WTC11 (cell line): ENCODE results near the gene TRRAP. TPM values are rescaled to one million over a fixed set of nuclear protein-coding genes. Genes with fewer than 3 reads are reported as not detected.

Experiments used
- ATAC-seq: fragments of 200-7000 bp; cut with Tn5 transposase; 2 replicates; pipeline ENCODE4 v1.10.0; 2021; ENCODE audit warnings: mild to moderate bottlenecking, moderate library complexity
- CTCF ChIA-PET: fragments of 300-600 bp; sonication (Branson Sonifier 250); formaldehyde crosslinking; loops from one replicate; lab custom pipeline; 2021; ENCODE audit warnings: antibody characterized with exemption; lab: Charles Lee
- POLR2A ChIA-PET: fragments of 350-600 bp; sonication (Branson Sonifier 250); formaldehyde crosslinking; loops from one replicate; lab custom pipeline; 2021; ENCODE audit warnings: antibody characterized with exemption; lab: Charles Lee
- DNase-seq: peaks from one replicate; pipeline ENCODE4 v3.0.0; 2021; ENCODE audit warnings: low spot score
- H3K27ac Mint-ChIP-seq: 2 replicates; pipeline ENCODE4 v1.8.0; 2021; ENCODE audit warnings: mixed read lengths
- H3K27me3 Mint-ChIP-seq: 2 replicates; pipeline ENCODE4 v1.8.0; 2021; ENCODE audit warnings: low read depth, mild to moderate bottlenecking, moderate library complexity, mixed read lengths
- H3K36me3 Mint-ChIP-seq: 2 replicates; pipeline ENCODE4 v1.8.0; 2021; ENCODE audit warnings: mixed read lengths
- H3K4me1 Mint-ChIP-seq: 2 replicates; pipeline ENCODE4 v1.8.0; 2022; ENCODE audit warnings: mixed read lengths
- H3K4me3 Mint-ChIP-seq: 2 replicates; pipeline ENCODE4 v1.8.0; 2021; ENCODE audit warnings: mild to moderate bottlenecking, moderate library complexity, mixed read lengths
- H3K9me3 Mint-ChIP-seq: 2 replicates; pipeline ENCODE4 v1.8.0; 2021; ENCODE audit warnings: mixed read lengths
- CREB1 ChIP-seq: sonication (generic); formaldehyde crosslinking; IDR thresholded peaks from 2 replicates; pipeline ENCODE4 v1.8.0; 2023; ENCODE audit warnings: mild to moderate bottlenecking, missing genetic modification reagents
- CREM ChIP-seq: sonication (generic); formaldehyde crosslinking; IDR thresholded peaks from 2 replicates; pipeline ENCODE4 v1.8.1; 2022; ENCODE audit warnings: mild to moderate bottlenecking, missing genetic modification reagents, moderate library complexity
- ELF4 ChIP-seq: sonication (generic); formaldehyde crosslinking; IDR thresholded peaks from 2 replicates; pipeline ENCODE4 v1.8.1; 2022; ENCODE audit warnings: low read depth, mild to moderate bottlenecking, moderate library complexity, missing genetic modification reagents
- ESRRA ChIP-seq: sonication (generic); formaldehyde crosslinking; IDR thresholded peaks from 2 replicates; pipeline ENCODE4 v1.8.1; 2022; ENCODE audit warnings: mild to moderate bottlenecking, missing genetic modification reagents, borderline replicate concordance
- JUN ChIP-seq: sonication (generic); formaldehyde crosslinking; IDR thresholded peaks from 2 replicates; pipeline ENCODE4 v1.8.0; 2023; ENCODE audit warnings: mild to moderate bottlenecking, missing genetic modification reagents
- KAT7 ChIP-seq: sonication (generic); formaldehyde crosslinking; IDR thresholded peaks from 2 replicates; pipeline ENCODE4 v1.8.1; 2023; ENCODE audit warnings: missing genetic modification reagents, mild to moderate bottlenecking, borderline replicate concordance
- MYBL2 ChIP-seq: sonication (generic); formaldehyde crosslinking; IDR thresholded peaks from 2 replicates; pipeline ENCODE4 v1.8.1; 2023; ENCODE audit warnings: mild to moderate bottlenecking, moderate library complexity, missing genetic modification reagents
- OVOL2 ChIP-seq: fragments of 250-450 bp; sonication (Bioruptor Pico); IDR thresholded peaks from 2 replicates; pipeline ENCODE4 v1.9.0; 2021; ENCODE audit warnings: mild to moderate bottlenecking, borderline replicate concordance
- PRRX2 ChIP-seq: fragments of 250-450 bp; sonication (Bioruptor Pico); IDR thresholded peaks from 2 replicates; pipeline ENCODE4 v1.8.0; 2021; ENCODE audit warnings: mild to moderate bottlenecking
- SOX15 ChIP-seq: fragments of 250-450 bp; sonication (Bioruptor Pico); IDR thresholded peaks from 2 replicates; pipeline ENCODE4 v1.9.0; 2021; ENCODE audit warnings: mild to moderate bottlenecking
- SP1 ChIP-seq: sonication (generic); formaldehyde crosslinking; conservative IDR thresholded peaks from 2 replicates; pipeline ENCODE4 v1.8.1; 2022; ENCODE audit warnings: missing genetic modification reagents
- TCF7 ChIP-seq: sonication (generic); formaldehyde crosslinking; IDR thresholded peaks from 2 replicates; pipeline ENCODE4 v1.8.0; 2022; ENCODE audit warnings: mild to moderate bottlenecking, low read depth, missing genetic modification reagents, moderate library complexity
- TEAD4 ChIP-seq: sonication (generic); formaldehyde crosslinking; IDR thresholded peaks from 2 replicates; pipeline ENCODE4 v1.8.0; 2022; ENCODE audit warnings: mild to moderate bottlenecking, missing genetic modification reagents
- TP53 ChIP-seq: sonication (generic); formaldehyde crosslinking; IDR thresholded peaks from 2 replicates; pipeline ENCODE4 v1.8.1; 2023; ENCODE audit warnings: mild to moderate bottlenecking, missing genetic modification reagents
- ZNF121 ChIP-seq: sonication (generic); formaldehyde crosslinking; IDR thresholded peaks from 2 replicates; pipeline ENCODE4 v1.8.0; 2023; ENCODE audit warnings: missing genetic modification reagents
- ZNF138 ChIP-seq: sonication (generic); formaldehyde crosslinking; conservative IDR thresholded peaks from 2 replicates; pipeline ENCODE4 v1.8.1; 2022; ENCODE audit warnings: mild to moderate bottlenecking, moderate library complexity, missing genetic modification reagents
- ZNF219 ChIP-seq: sonication (generic); formaldehyde crosslinking; IDR thresholded peaks from 2 replicates; pipeline ENCODE4 v1.8.0; 2023; ENCODE audit warnings: missing genetic modification reagents, mild to moderate bottlenecking, borderline replicate concordance
- ZNF263 ChIP-seq: sonication (generic); formaldehyde crosslinking; IDR thresholded peaks from 2 replicates; pipeline ENCODE4 v1.8.1; 2022; ENCODE audit warnings: low read depth, mild to moderate bottlenecking, moderate library complexity, missing genetic modification reagents
- ZNF671 ChIP-seq: fragments of 250-450 bp; sonication (Bioruptor Pico); IDR thresholded peaks from 2 replicates; pipeline ENCODE4 v1.8.0; 2021; ENCODE audit warnings: mild to moderate bottlenecking
- total RNA-seq: library from RNA; stranded (reverse); gene quantifications from 3 replicates; pipeline ENCODE4 v1.2.3, GENCODE V29; 2021
- TF ChIP-seq, protein P1 (sequence below): sonication (generic); formaldehyde crosslinking; IDR thresholded peaks from 2 replicates; pipeline ENCODE4 v1.8.1; 2022; ENCODE audit warnings: low read depth, missing genetic modification reagents, borderline replicate concordance
- TF ChIP-seq, protein P2 (sequence below): sonication (generic); formaldehyde crosslinking; IDR thresholded peaks from 2 replicates; pipeline ENCODE4 v1.8.1; 2023; ENCODE audit warnings: mild to moderate bottlenecking, missing genetic modification reagents
- TF ChIP-seq, protein P3 (sequence below): sonication (generic); formaldehyde crosslinking; IDR thresholded peaks from 2 replicates; pipeline ENCODE4 v1.8.0; 2022; ENCODE audit warnings: mild to moderate bottlenecking, missing genetic modification reagents
- TF ChIP-seq, protein P4 (sequence below): fragments of 250-450 bp; sonication (Bioruptor Pico); conservative IDR thresholded peaks from 2 replicates; pipeline ENCODE4 v1.9.0; 2021; ENCODE audit warnings: mild to moderate bottlenecking
- TF ChIP-seq, protein P5 (sequence below): sonication (generic); formaldehyde crosslinking; IDR thresholded peaks from 2 replicates; pipeline ENCODE4 v1.8.1; 2022; ENCODE audit warnings: missing genetic modification reagents, borderline replicate concordance
- TF ChIP-seq, protein P6 (sequence below): fragments of 250-450 bp; sonication (Bioruptor Pico); IDR thresholded peaks from 2 replicates; pipeline ENCODE4 v2.1.2; 2022; ENCODE audit warnings: mild to moderate bottlenecking, moderate library complexity

The TRRAP gene
- total RNA-seq, 1 experiment from 2014 or later = 46.5 TPM

DNA sequence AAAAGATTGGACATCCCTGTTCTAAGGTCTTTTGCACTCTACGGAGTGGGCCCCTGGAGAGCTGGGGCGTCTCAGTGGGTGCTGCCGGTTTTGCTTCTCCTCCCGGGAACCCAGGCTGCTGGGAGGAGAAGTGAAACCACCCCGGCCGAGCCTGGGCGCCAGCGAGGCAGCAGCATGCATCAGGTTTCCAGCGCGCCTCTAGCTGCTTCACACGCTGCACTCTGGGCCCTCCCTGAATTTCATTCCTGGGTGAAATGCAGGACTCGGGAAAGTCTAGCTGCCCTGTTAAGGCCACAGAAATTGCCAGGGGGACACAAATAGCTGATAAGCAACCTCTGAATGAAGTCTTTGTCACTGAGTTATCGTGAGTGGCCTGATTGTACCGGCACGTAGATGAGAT lies 127.4 kb downstream of the TRRAP start (continued):
- TF ChIP-seq, protein P1, sequence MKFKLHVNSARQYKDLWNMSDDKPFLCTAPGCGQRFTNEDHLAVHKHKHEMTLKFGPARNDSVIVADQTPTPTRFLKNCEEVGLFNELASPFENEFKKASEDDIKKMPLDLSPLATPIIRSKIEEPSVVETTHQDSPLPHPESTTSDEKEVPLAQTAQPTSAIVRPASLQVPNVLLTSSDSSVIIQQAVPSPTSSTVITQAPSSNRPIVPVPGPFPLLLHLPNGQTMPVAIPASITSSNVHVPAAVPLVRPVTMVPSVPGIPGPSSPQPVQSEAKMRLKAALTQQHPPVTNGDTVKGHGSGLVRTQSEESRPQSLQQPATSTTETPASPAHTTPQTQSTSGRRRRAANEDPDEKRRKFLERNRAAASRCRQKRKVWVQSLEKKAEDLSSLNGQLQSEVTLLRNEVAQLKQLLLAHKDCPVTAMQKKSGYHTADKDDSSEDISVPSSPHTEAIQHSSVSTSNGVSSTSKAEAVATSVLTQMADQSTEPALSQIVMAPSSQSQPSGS (CRISPR knock-in tag) = no peak
- TF ChIP-seq ZNF219 (CRISPR knock-in tag) (no peak), PRRX2 (no peak), SP1 (CRISPR knock-in tag) (no peak), JUN (CRISPR knock-in tag) (no peak), TEAD4 (no peak)
- TF ChIP-seq, protein P2, sequence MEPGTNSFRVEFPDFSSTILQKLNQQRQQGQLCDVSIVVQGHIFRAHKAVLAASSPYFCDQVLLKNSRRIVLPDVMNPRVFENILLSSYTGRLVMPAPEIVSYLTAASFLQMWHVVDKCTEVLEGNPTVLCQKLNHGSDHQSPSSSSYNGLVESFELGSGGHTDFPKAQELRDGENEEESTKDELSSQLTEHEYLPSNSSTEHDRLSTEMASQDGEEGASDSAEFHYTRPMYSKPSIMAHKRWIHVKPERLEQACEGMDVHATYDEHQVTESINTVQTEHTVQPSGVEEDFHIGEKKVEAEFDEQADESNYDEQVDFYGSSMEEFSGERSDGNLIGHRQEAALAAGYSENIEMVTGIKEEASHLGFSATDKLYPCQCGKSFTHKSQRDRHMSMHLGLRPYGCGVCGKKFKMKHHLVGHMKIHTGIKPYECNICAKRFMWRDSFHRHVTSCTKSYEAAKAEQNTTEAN (CRISPR knock-in tag) = no peak

DNA sequence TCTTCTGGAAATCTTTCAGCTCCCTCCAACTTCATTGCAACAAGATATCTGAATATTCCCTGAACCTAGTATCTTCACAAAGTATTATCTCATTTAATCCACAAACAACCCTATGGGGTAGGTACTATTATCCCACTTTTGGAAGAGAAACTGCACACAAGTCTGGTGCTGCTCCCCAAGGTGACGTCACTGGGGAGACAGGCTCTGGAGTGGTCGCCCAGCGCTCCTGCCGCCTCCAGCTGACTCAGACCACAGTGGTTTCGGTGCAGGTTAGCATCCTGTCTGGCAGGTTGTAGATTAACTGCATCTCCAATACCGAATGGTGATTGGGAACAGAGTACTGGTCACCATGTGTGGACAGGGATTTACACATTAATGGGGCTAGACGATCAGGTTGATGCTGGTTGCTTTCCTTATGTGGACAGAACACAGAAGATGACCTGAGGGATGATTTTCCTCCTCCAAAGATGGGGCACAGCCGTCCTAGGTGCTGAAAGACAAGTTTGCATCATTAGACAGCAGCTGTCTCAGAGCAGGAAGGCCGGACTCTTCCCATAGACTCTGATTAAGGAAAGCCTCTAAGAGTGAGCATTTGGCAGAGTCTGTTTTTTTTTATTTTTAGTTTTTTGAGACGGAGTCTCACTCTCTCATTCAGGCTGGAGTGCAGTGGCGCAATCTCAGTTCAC lies 128.6 kb downstream of the TRRAP start:
- CTCF ChIA-PET = interaction anchor here (0.9 kb wide), 1 partner anchor 34 kb away, joined by 3 read pairs; no protein-coding TSS in a partner anchor
- no peak overlapping the region for H3K27ac Mint-ChIP-seq
- no peaks in the 10 kb centered on the region for H3K4me1 Mint-ChIP-seq

DNA sequence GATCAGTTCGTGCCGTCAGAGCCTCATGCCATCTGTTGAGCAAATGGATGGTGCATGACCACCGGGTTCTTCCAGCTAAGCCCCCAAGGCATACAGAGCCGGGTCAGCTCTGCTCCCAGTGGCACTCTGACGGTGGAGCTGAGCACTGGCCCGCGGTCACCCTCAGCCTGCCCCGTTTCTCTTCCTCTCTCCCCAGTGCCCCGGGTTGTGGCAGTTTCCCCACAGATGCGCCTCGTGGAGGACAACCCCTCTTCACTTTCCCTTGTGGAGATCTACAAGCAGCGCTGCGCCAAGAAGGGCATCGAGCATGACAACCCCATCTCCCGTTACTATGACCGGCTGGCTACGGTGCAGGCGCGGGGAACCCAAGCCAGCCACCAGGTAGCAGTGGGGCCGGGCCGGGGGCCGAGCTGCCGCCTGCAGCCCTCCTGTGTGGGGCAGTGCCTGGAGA lies 129.9 kb downstream of the TRRAP start:
- ChIA-PET CTCF (no interaction called here), POLR2A (no interaction called here)
- H3K4me1 Mint-ChIP-seq = no peaks in the 10 kb centered on the region
- no peaks in the 10 kb centered on the region for H3K9me3 Mint-ChIP-seq
- ATAC-seq (no peak), DNase-seq (no peak)
- H3K27ac Mint-ChIP-seq = no peak overlapping the region
- no peak overlapping the region for H3K4me3 Mint-ChIP-seq
- TF ChIP-seq CREM (no peak), ESRRA (no peak), PRRX2 (no peak), TCF7 (CRISPR knock-in tag) (no peak), SOX15 (CRISPR knock-in tag) (no peak), ZNF671 (CRISPR knock-in tag) (no peak), OVOL2 (no peak), ZNF121 (CRISPR knock-in tag) (no peak), ELF4 (CRISPR knock-in tag) (no peak), KAT7 (CRISPR knock-in tag) (no peak)
- TF ChIP-seq, protein P3, sequence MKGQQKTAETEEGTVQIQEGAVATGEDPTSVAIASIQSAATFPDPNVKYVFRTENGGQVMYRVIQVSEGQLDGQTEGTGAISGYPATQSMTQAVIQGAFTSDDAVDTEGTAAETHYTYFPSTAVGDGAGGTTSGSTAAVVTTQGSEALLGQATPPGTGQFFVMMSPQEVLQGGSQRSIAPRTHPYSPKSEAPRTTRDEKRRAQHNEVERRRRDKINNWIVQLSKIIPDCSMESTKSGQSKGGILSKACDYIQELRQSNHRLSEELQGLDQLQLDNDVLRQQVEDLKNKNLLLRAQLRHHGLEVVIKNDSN (CRISPR knock-in tag) = no peak
- TF ChIP-seq, protein P4, sequence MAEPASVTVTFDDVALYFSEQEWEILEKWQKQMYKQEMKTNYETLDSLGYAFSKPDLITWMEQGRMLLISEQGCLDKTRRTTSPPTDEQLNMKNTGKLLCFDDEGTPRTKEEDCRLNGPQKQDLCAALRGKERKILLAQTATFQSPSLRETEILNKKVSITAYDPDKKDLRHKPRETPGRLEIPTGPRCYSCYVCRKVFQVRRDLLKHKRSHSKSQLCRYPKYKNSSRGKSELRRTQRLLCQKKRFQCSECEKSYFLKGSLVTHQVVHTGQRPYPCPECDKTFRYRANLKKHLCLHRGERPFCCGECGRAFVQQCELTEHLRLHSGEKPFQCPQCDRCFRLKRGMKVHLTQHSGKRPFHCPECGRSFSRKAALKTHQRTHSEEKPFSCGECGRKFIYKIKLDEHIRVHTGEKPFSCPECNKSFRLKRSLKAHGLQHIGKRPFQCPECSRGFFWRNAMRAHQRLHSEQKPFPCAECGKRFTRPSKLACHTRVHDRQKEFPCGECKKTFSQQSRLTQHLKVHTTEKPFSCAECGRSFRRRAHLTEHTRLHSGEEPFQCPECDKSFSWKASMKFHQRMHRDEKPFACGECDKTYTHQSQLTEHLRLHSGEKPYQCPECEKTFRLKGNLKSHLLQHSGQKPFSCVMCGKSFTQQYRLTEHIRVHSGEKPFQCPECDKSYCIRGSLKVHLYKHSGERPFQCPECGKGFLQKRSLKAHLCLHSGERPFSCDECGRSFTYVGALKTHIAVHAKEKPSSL (CRISPR knock-in tag) = no peak
- no peaks in the 10 kb centered on the region for H3K27me3 Mint-ChIP-seq
- peaks cover 59% of the 10 kb centered on the region for H3K36me3 Mint-ChIP-seq

More for the DNA sequence above, 128.6 kb downstream of the TRRAP start:
- no peak for TF ChIP-seq MYBL2 (CRISPR knock-in tag)
- TF ChIP-seq SOX15 (CRISPR knock-in tag) = no peak
- TF ChIP-seq, protein P5, sequence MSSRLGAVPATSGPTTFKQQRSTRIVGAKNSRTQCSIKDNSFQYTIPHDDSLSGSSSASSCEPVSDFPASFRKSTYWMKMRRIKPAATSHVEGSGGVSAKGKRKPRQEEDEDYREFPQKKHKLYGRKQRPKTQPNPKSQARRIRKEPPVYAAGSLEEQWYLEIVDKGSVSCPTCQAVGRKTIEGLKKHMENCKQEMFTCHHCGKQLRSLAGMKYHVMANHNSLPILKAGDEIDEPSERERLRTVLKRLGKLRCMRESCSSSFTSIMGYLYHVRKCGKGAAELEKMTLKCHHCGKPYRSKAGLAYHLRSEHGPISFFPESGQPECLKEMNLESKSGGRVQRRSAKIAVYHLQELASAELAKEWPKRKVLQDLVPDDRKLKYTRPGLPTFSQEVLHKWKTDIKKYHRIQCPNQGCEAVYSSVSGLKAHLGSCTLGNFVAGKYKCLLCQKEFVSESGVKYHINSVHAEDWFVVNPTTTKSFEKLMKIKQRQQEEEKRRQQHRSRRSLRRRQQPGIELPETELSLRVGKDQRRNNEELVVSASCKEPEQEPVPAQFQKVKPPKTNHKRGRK (CRISPR knock-in tag) = no peak
- no peak for TF ChIP-seq TP53
- no peak for TF ChIP-seq CREB1 (CRISPR knock-in tag)
- TF ChIP-seq ZNF138 (CRISPR knock-in tag) = no peak
- TF ChIP-seq CREM = no peak
- TF ChIP-seq ZNF263 (CRISPR knock-in tag) = no peak
- TF ChIP-seq ZNF121 (CRISPR knock-in tag) = no peak
- TF ChIP-seq, protein P6, sequence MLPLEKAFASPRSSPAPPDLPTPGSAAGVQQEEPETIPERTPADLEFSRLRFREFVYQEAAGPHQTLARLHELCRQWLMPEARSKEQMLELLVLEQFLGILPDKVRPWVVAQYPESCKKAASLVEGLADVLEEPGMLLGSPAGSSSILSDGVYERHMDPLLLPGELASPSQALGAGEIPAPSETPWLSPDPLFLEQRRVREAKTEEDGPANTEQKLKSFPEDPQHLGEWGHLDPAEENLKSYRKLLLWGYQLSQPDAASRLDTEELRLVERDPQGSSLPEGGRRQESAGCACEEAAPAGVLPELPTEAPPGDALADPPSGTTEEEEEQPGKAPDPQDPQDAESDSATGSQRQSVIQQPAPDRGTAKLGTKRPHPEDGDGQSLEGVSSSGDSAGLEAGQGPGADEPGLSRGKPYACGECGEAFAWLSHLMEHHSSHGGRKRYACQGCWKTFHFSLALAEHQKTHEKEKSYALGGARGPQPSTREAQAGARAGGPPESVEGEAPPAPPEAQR = no peak
- no peak for DNase-seq
- no peak overlapping the region for H3K4me3 Mint-ChIP-seq
- H3K9me3 Mint-ChIP-seq = no peaks in the 10 kb centered on the region
- H3K36me3 Mint-ChIP-seq = peaks cover 51% of the 10 kb centered on the region
- POLR2A ChIA-PET = no interaction called here
- ATAC-seq = no peak
- H3K27me3 Mint-ChIP-seq = no peaks in the 10 kb centered on the region
